Measurements from ENCODE around the gene GPR137B.

GRCh38 chr1:236161230-236161629, 18.9 kb downstream of the GPR137B start:
- TF ChIP-seq CTCF (tag by site-specific recombination; IDR thresholded peaks at IDR 0.05) (no peak), MYNN (tag by site-specific recombination; IDR thresholded peaks at IDR 0.05; ENCODE audit: borderline replicate concordance) (no peak), ZBTB8A (tag by site-specific recombination; IDR thresholded peaks at IDR 0.05) (no peak)
